Measurements from ENCODE around the gene CDH4.

DNA sequence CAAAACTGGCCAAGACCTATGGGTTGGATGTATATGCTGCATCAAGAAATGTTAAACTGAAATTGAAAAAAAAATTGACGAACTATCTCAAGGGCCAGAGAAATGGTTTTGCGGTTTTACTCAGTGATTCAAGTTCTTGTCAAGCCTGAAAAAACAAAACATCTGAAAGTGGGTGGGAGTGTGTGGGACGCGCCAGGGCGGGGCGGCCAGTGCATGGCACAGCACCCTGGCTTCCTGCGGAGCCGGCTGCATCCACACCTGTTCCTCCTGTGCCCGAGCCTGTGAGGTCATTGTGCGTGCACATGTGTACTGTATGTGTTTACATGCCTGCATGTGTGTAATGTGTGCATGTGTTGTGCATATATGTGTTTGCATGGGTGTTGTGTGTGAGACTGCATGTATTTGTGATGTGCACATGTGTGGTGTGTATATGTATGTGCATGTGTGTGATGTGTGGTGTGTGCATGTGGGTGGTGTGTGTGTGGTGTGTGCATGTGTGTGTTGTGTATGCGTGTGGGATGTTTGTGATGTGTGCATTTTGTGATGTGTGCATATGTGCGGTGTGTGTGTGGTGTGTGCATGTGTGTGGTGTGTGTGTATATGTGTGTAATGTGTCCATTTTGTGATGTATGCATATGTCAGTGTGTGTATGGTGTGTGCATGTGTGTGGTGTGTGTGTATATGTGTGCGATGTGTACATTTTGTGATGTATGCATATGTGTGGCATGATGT, 59.8 kb downstream of the CDH4 start:
- no peak for TF ChIP-seq ZNF280D (tag by site-specific recombination; IDR thresholded peaks at IDR 0.05)
- TF ChIP-seq, protein P1, sequence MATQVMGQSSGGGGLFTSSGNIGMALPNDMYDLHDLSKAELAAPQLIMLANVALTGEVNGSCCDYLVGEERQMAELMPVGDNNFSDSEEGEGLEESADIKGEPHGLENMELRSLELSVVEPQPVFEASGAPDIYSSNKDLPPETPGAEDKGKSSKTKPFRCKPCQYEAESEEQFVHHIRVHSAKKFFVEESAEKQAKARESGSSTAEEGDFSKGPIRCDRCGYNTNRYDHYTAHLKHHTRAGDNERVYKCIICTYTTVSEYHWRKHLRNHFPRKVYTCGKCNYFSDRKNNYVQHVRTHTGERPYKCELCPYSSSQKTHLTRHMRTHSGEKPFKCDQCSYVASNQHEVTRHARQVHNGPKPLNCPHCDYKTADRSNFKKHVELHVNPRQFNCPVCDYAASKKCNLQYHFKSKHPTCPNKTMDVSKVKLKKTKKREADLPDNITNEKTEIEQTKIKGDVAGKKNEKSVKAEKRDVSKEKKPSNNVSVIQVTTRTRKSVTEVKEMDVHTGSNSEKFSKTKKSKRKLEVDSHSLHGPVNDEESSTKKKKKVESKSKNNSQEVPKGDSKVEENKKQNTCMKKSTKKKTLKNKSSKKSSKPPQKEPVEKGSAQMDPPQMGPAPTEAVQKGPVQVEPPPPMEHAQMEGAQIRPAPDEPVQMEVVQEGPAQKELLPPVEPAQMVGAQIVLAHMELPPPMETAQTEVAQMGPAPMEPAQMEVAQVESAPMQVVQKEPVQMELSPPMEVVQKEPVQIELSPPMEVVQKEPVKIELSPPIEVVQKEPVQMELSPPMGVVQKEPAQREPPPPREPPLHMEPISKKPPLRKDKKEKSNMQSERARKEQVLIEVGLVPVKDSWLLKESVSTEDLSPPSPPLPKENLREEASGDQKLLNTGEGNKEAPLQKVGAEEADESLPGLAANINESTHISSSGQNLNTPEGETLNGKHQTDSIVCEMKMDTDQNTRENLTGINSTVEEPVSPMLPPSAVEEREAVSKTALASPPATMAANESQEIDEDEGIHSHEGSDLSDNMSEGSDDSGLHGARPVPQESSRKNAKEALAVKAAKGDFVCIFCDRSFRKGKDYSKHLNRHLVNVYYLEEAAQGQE (tag by site-specific recombination; IDR thresholded peaks at IDR 0.05): no peak
- TF ChIP-seq ZBTB7A (tag by site-specific recombination; IDR thresholded peaks at IDR 0.05; ENCODE audit: low read depth): no peak
- TF ChIP-seq, protein P2, sequence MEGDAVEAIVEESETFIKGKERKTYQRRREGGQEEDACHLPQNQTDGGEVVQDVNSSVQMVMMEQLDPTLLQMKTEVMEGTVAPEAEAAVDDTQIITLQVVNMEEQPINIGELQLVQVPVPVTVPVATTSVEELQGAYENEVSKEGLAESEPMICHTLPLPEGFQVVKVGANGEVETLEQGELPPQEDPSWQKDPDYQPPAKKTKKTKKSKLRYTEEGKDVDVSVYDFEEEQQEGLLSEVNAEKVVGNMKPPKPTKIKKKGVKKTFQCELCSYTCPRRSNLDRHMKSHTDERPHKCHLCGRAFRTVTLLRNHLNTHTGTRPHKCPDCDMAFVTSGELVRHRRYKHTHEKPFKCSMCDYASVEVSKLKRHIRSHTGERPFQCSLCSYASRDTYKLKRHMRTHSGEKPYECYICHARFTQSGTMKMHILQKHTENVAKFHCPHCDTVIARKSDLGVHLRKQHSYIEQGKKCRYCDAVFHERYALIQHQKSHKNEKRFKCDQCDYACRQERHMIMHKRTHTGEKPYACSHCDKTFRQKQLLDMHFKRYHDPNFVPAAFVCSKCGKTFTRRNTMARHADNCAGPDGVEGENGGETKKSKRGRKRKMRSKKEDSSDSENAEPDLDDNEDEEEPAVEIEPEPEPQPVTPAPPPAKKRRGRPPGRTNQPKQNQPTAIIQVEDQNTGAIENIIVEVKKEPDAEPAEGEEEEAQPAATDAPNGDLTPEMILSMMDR (tag by site-specific recombination; IDR thresholded peaks at IDR 0.05): no peak
